Trophoblast cell (in vitro differentiated cells and primary cell): Measurements from ENCODE around the gene RANBP1.

ENCODE experiments used
- DNase-seq, 2 donors: peaks; one replicate each; pipeline ENCODE4 v3.0.0-alpha.2; 2016
- H2AFZ ChIP-seq: 2 replicates; pipeline ENCODE4 v1.6.1; 2013; ENCODE audit warnings: low read length, moderate library complexity, mild to moderate bottlenecking; ENCODE audit not compliant: insufficient read depth, poor library complexity
- H2AK5ac ChIP-seq: 2 replicates; pipeline ENCODE4 v1.6.1; 2013; ENCODE audit warnings: mild to moderate bottlenecking, low read length
- H2BK120ac ChIP-seq: 2 replicates; pipeline ENCODE4 v1.6.1; 2013; ENCODE audit warnings: low read length, mild to moderate bottlenecking, moderate library complexity; ENCODE audit not compliant: insufficient read depth, poor library complexity
- H2BK12ac ChIP-seq: 2 replicates; pipeline ENCODE4 v1.6.1; 2013; ENCODE audit warnings: mild to moderate bottlenecking, low read length, moderate library complexity
- H2BK5ac ChIP-seq: 2 replicates; pipeline ENCODE4 v1.6.1; 2013; ENCODE audit warnings: low read length, low read depth, moderate library complexity, mild to moderate bottlenecking; ENCODE audit not compliant: poor library complexity
- H3K14ac ChIP-seq: 2 replicates; pipeline ENCODE4 v1.6.1; 2013; ENCODE audit warnings: mild to moderate bottlenecking, low read length
- H3K18ac ChIP-seq: 2 replicates; pipeline ENCODE4 v1.6.1; 2013; ENCODE audit warnings: mild to moderate bottlenecking, low read length
- H3K23ac ChIP-seq: 2 replicates; pipeline ENCODE4 v1.6.1; 2013; ENCODE audit warnings: low read length
- H3K27ac ChIP-seq: 2 replicates; pipeline ENCODE4 v1.5.1; 2013; ENCODE audit warnings: low read depth, mild to moderate bottlenecking, inconsistent platforms, low read length, moderate library complexity
- H3K27me3 ChIP-seq: 2 replicates; pipeline ENCODE4 v1.6.1; 2013; ENCODE audit warnings: inconsistent platforms, mild to moderate bottlenecking, low read length, moderate library complexity; ENCODE audit not compliant: insufficient read depth
- H3K36me3 ChIP-seq, 2 experiments: 1 replicate in 1 of 2; 2 replicates in 1 of 2; pipeline ENCODE4 v1.6.1; 2013; ENCODE audit warnings: low read length in 2 of 2, mild to moderate bottlenecking in 2 of 2, moderate library complexity in 1 of 2; ENCODE audit not compliant: insufficient read depth in 2 of 2, control insufficient read depth in 1 of 2
- H3K4ac ChIP-seq: 2 replicates; pipeline ENCODE4 v1.6.1; 2013; ENCODE audit warnings: low read depth, mild to moderate bottlenecking, low read length, moderate library complexity
- H3K4me1 ChIP-seq, 2 experiments: 1 replicate in 1 of 2; 2 replicates in 1 of 2; pipeline ENCODE4 v1.6.1; 2013; ENCODE audit warnings: low read length in 2 of 2, mild to moderate bottlenecking in 2 of 2, moderate library complexity in 1 of 2; ENCODE audit not compliant: insufficient read depth in 2 of 2, control insufficient read depth in 1 of 2
- H3K4me2 ChIP-seq: 2 replicates; pipeline ENCODE4 v1.6.1; 2013; ENCODE audit warnings: inconsistent platforms, mild to moderate bottlenecking, low read length, moderate library complexity
- H3K4me3 ChIP-seq: 2 replicates; pipeline ENCODE4 v1.5.1; 2013; ENCODE audit warnings: mild to moderate bottlenecking, low read depth, low read length, inconsistent platforms
- H3K79me1 ChIP-seq: one replicate; pipeline ENCODE4 v1.6.1; 2013; ENCODE audit warnings: low read length
- H3K79me2 ChIP-seq: 2 replicates; pipeline ENCODE4 v1.6.1; 2013; ENCODE audit warnings: low read length, mild to moderate bottlenecking; ENCODE audit not compliant: control insufficient read depth, insufficient read depth, poor library complexity
- H3K9ac ChIP-seq: 2 replicates; pipeline ENCODE4 v1.6.1; 2013; ENCODE audit warnings: mild to moderate bottlenecking, low read length
- H3K9me3 ChIP-seq: 2 replicates; pipeline ENCODE4 v1.6.1; 2013; ENCODE audit warnings: low read depth, mild to moderate bottlenecking, control low read depth, inconsistent platforms, low read length; ENCODE audit not compliant: insufficient read depth
- H4K12ac ChIP-seq: 2 replicates; pipeline ENCODE4 v1.6.1; 2013; ENCODE audit warnings: low read depth, mild to moderate bottlenecking, low read length, moderate library complexity
- H4K8ac ChIP-seq: 2 replicates; pipeline ENCODE4 v1.6.1; 2013; ENCODE audit warnings: low read depth, mild to moderate bottlenecking, low read length, moderate library complexity
- H4K91ac ChIP-seq: one replicate; pipeline ENCODE4 v1.6.1; 2013; ENCODE audit warnings: low read depth, mild to moderate bottlenecking, low read length, moderate library complexity
- WGBS: extraction: QIAGEN DNeasy Blood & Tissue Kit; methylation state at CpG from one replicate; pipeline ENCODE4 v1.1.7; 2013; ENCODE audit warnings: missing lambda C conversion rate; ENCODE audit not compliant: insufficient read length, insufficient coverage; ENCODE audit errors: extremely low coverage; 5-methylcytosine and 5-hydroxymethylcytosine counted together

Gene RANBP1

GRCh38 chr22:20140107-20140445 is 24.2 kb downstream of the RANBP1 start:
- peaks cover 13 to 15% of the 10 kb centered on the region in 2 experiments for H3K4me1 ChIP-seq
- H3K14ac ChIP-seq: no peak overlapping the region
- H3K4ac ChIP-seq: no peak overlapping the region
- peaks cover 7% of the 10 kb centered on the region for H3K79me1 ChIP-seq
- no peak overlapping the region for H4K8ac ChIP-seq
- H3K79me2 ChIP-seq: no peaks in the 10 kb centered on the region
- no peak for DNase-seq
- no peak overlapping the region for H2BK12ac ChIP-seq
- no peak overlapping the region for H3K27ac ChIP-seq
- no CpG with 5 or more reads among the region's 11 CpGs for WGBS
- no peak overlapping the region for H2AK5ac ChIP-seq
- no peak overlapping the region for H3K18ac ChIP-seq
- no peak overlapping the region for H2AFZ ChIP-seq
- peaks cover 4% of the 10 kb centered on the region for H3K9me3 ChIP-seq
- no peaks in the 10 kb centered on the region for H3K27me3 ChIP-seq
- no peak overlapping the region for H3K9ac ChIP-seq
- H3K4me3 ChIP-seq: no peak overlapping the region
- H3K23ac ChIP-seq: no peak overlapping the region
- H2BK5ac ChIP-seq: no peak overlapping the region
- H4K12ac ChIP-seq: no peak overlapping the region
- H2BK120ac ChIP-seq: no peak overlapping the region
- H3K4me2 ChIP-seq: no peak overlapping the region
- no peak overlapping the region for H4K91ac ChIP-seq
- H3K36me3 ChIP-seq: peaks cover 18 to 24% of the 10 kb centered on the region in 2 experiments

- H4K91ac ChIP-seq: no peak overlapping the region
- H4K8ac ChIP-seq: no peak overlapping the region
- no peak overlapping the region for H3K18ac ChIP-seq
- no peak overlapping the region for H3K9ac ChIP-seq
- peaks cover 4% of the 10 kb centered on the region for H3K9me3 ChIP-seq
- H3K27me3 ChIP-seq: no peaks in the 10 kb centered on the region
- no peak overlapping the region for H3K4me3 ChIP-seq
- no peak overlapping the region for H3K27ac ChIP-seq
- H2AFZ ChIP-seq: no peak overlapping the region
- H3K36me3 ChIP-seq: peaks cover 20 to 28% of the 10 kb centered on the region in 2 experiments
- H2AK5ac ChIP-seq: no peak overlapping the region
- peaks cover 13 to 15% of the 10 kb centered on the region in 2 experiments for H3K4me1 ChIP-seq
- no peak overlapping the region for H3K4ac ChIP-seq
- no CpG with 5 or more reads among the region's 17 CpGs for WGBS
- no peak overlapping the region for H2BK120ac ChIP-seq
- no peak overlapping the region for H3K14ac ChIP-seq
- no peak overlapping the region for H3K4me2 ChIP-seq
- H2BK12ac ChIP-seq: no peak overlapping the region
- no peaks in the 10 kb centered on the region for H3K79me2 ChIP-seq
- no peak overlapping the region for H4K12ac ChIP-seq
- H2BK5ac ChIP-seq: no peak overlapping the region
- peaks cover 7% of the 10 kb centered on the region for H3K79me1 ChIP-seq
- H3K23ac ChIP-seq: no peak overlapping the region
- DNase-seq: no peak
These were observed 24.6 kb downstream of the RANBP1 start for GRCh38 chr22:20140521-20140964.

GRCh38 chr22:20141186-20142077 is 25.5 kb downstream of the RANBP1 start:
- Histone ChIP-seq H3K18ac (peak overlapping the region; percentile 18), H3K23ac (no peak overlapping the region), H3K14ac (peak overlapping the region; percentile 50), H3K27me3 (no peaks in the 10 kb centered on the region), H3K36me3 (peaks cover 22 to 28% of the 10 kb centered on the region in 2 experiments), H2AFZ (no peak overlapping the region), H3K79me1 (peaks cover 7% of the 10 kb centered on the region), H3K27ac (peak overlapping the region; percentile 9), H4K12ac (no peak overlapping the region), H3K4me3 (no peak overlapping the region), H3K4me2 (no peak overlapping the region), H2BK5ac (peak overlapping the region; percentile 7), H4K8ac (peak overlapping the region; percentile 52), H2BK12ac (no peak overlapping the region), H3K4ac (no peak overlapping the region), H3K4me1 (peaks cover 13 to 15% of the 10 kb centered on the region in 2 experiments), H3K9me3 (peaks cover 1% of the 10 kb centered on the region), H4K91ac (peak overlapping the region; percentile 50), H3K9ac (no peak overlapping the region), H3K79me2 (no peaks in the 10 kb centered on the region), H2BK120ac (peak overlapping the region; percentile 13), H2AK5ac (peak overlapping the region; percentile 6)
- WGBS: no CpG with 5 or more reads among the region's 22 CpGs
- peak; percentile 86 to 93 for DNase-seq

GRCh38 chr22:20142711-20143621 is 27.1 kb downstream of the RANBP1 start:
- H4K12ac ChIP-seq: no peak overlapping the region
- H3K18ac ChIP-seq: no peak overlapping the region
- H3K4me1 ChIP-seq: peaks cover 13 to 15% of the 10 kb centered on the region in 2 experiments
- peaks cover 7% of the 10 kb centered on the region for H3K79me1 ChIP-seq
- no peak overlapping the region for H2AK5ac ChIP-seq
- H3K4me2 ChIP-seq: no peak overlapping the region
- H3K23ac ChIP-seq: no peak overlapping the region
- H3K27me3 ChIP-seq: no peaks in the 10 kb centered on the region
- no peaks in the 10 kb centered on the region for H3K79me2 ChIP-seq
- no peaks in the 10 kb centered on the region for H3K9me3 ChIP-seq
- no peak overlapping the region for H3K14ac ChIP-seq
- H2BK5ac ChIP-seq: no peak overlapping the region
- no peak overlapping the region for H3K27ac ChIP-seq
- H3K36me3 ChIP-seq: peaks cover 22 to 28% of the 10 kb centered on the region in 2 experiments
- no peak overlapping the region for H4K8ac ChIP-seq
- no peak overlapping the region for H2AFZ ChIP-seq
- no peak overlapping the region for H3K4ac ChIP-seq
- peak overlapping the region; percentile 50 for H4K91ac ChIP-seq
- DNase-seq: peak; percentile 67 to 71
- H3K9ac ChIP-seq: no peak overlapping the region
- no peak overlapping the region for H2BK120ac ChIP-seq
- no CpG with 5 or more reads among the region's 65 CpGs for WGBS
- H2BK12ac ChIP-seq: no peak overlapping the region
- H3K4me3 ChIP-seq: no peak overlapping the region
